NK-92 (cell line): Measurements from ENCODE around the gene PMIS2.

Experiments
- DNase-seq: peaks from one replicate; lab custom pipeline; 2025; ENCODE audit not compliant: unreplicated experiment; lab: John Stamatoyannopoulos, UW

PMIS2 gene

GRCh38 chr19:35628264-35628564 lies 42.2 kb downstream of the PMIS2 start:
- no peak for DNase-seq

- peak; percentile 82 for DNase-seq
Observed at GRCh38 chr19:35628565-35629331, 42.8 kb downstream of the PMIS2 start, which contains the start of gene RBM42. TSS of gene RBM42 (plus strand) at chr19:35629036. CDS start at chr19:35629154, 118 bp downstream.

GRCh38 chr19:35629332-35629633 lies 43.3 kb downstream of the PMIS2 start:
- no peak for DNase-seq

GRCh38 chr19:35633727-35634440 lies 47.9 kb downstream of the PMIS2 start:
- no peak for DNase-seq

GRCh38 chr19:35636651-35637050 lies 50.7 kb downstream of the PMIS2 start:
- DNase-seq, result no peak
